HG03159 (cell line): ENCODE results near the gene CDHR3.
"Not testable (repeated sequence)": the region's sequence is repeated elsewhere in the genome, so short reads cannot be mapped to it uniquely, and the experiment has no call there.

Experiments
- ATAC-seq: cut with Tn5 transposase; IDR thresholded peaks from one replicate; pipeline ENCODE4 v1.9.1; 2021; ENCODE audit warnings: mild to moderate bottlenecking, moderate library complexity; ENCODE audit not compliant: unreplicated experiment

CDHR3 gene

GRCh38 chr7:105990727-105991453 is 27.8 kb downstream of the CDHR3 start:
- ATAC-seq = no peak

- ATAC-seq = no peak
Measured at GRCh38 chr7:105992905-105993304, 29.8 kb downstream of the CDHR3 start.

GRCh38 chr7:105996860-105997737 is 34.0 kb downstream of the CDHR3 start:
- no peak for ATAC-seq

GRCh38 chr7:105999256-105999655 is 36.2 kb downstream of the CDHR3 start:
- ATAC-seq = no peak

GRCh38 chr7:106001196-106001595 is 38.1 kb downstream of the CDHR3 start:
- ATAC-seq = no peak

- no peak for ATAC-seq
Measured at GRCh38 chr7:106001886-106002285, 38.8 kb downstream of the CDHR3 start.

- ATAC-seq = no peak
Measured at GRCh38 chr7:106003525-106004064, 40.5 kb downstream of the CDHR3 start.

GRCh38 chr7:106006906-106007305 is 43.8 kb downstream of the CDHR3 start:
- no peak for ATAC-seq

GRCh38 chr7:106007796-106008195 is 44.7 kb downstream of the CDHR3 start:
- not testable (repeated sequence) for ATAC-seq

- ATAC-seq = peak; percentile 77
Measured at GRCh38 chr7:106009503-106010226, 46.6 kb downstream of the CDHR3 start.

GRCh38 chr7:106010331-106010730 is 47.3 kb downstream of the CDHR3 start:
- ATAC-seq = no peak

GRCh38 chr7:106010866-106011265 is 47.8 kb downstream of the CDHR3 start:
- no peak for ATAC-seq

- no peak for ATAC-seq
Measured at GRCh38 chr7:106012184-106012583, 49.1 kb downstream of the CDHR3 start.

GRCh38 chr7:106012935-106013439 is 49.9 kb downstream of the CDHR3 start:
- ATAC-seq = no peak

- ATAC-seq = no peak
Measured at GRCh38 chr7:106015381-106016218, 52.5 kb downstream of the CDHR3 start.

GRCh38 chr7:106016331-106016730 is 53.3 kb downstream of the CDHR3 start:
- no peak for ATAC-seq

- ATAC-seq = no peak
Measured at GRCh38 chr7:106017657-106018056, 54.6 kb downstream of the CDHR3 start.

- no peak for ATAC-seq
Measured at GRCh38 chr7:106018566-106019469, 55.8 kb downstream of the CDHR3 start.

GRCh38 chr7:106019470-106019820 is 56.4 kb downstream of the CDHR3 start:
- ATAC-seq = no peak
